PC-3 (cell line): Measurements from ENCODE around the gene PTGDS. TPM values are rescaled to one million over a fixed set of nuclear protein-coding genes. Genes with fewer than 3 reads are reported as not detected.

ENCODE experiments used
- ATAC-seq: fragments of 200-7000 bp; cut with Tn5 transposase; 2 replicates; pipeline ENCODE4 v1.9.1; 2020; ENCODE audit warnings: mild to moderate bottlenecking, moderate library complexity
- BruUV-seq: library from RNA; stranded (reverse); fragments of 400-500 nt; replicated peaks from 2 replicates; lab custom pipeline; 2021; lab: Mats Ljungman, UMichigan
- CTCF ChIA-PET: fragments of 300-600 bp; sonication (Branson Sonifier 250); formaldehyde crosslinking; loops from one replicate; lab custom pipeline; 2022; ENCODE audit warnings: antibody characterized with exemption; lab: Charles Lee
- POLR2A ChIA-PET: fragments of 300-600 bp; sonication (Branson Sonifier 250); formaldehyde crosslinking; loops from one replicate; lab custom pipeline; 2022; ENCODE audit warnings: antibody characterized with exemption; ENCODE audit not compliant: unreplicated experiment; lab: Charles Lee
- DNase-seq: peaks from one replicate; pipeline ENCODE4 v3.0.0-alpha.2; 2015
- H2AFZ ChIP-seq: fragments of 300-600 bp; sonication (generic); 2 replicates; pipeline ENCODE4 v1.6.0; 2016; ENCODE audit warnings: antibody characterized with exemption, low read length
- H3F3A ChIP-seq: fragments of 300-600 bp; sonication (generic); one replicate; pipeline ENCODE4 v1.6.0; 2017; ENCODE audit warnings: antibody characterized with exemption, low read length, control low read depth, mild to moderate bottlenecking; ENCODE audit not compliant: unreplicated experiment
- H3K27ac ChIP-seq: fragments of 300-600 bp; sonication (generic); 2 replicates; pipeline ENCODE4 v1.5.1; 2016; ENCODE audit warnings: mild to moderate bottlenecking, low read length
- H3K27me3 ChIP-seq: fragments of 300-600 bp; sonication (generic); 2 replicates; pipeline ENCODE4 v1.6.1; 2016; ENCODE audit warnings: low read length, mixed read lengths
- H3K36me3 ChIP-seq: fragments of 300-600 bp; sonication (generic); 2 replicates; pipeline ENCODE4 v1.6.1; 2016; ENCODE audit warnings: low read depth, mixed run types, low read length, mixed read lengths
- H3K4me1 ChIP-seq: fragments of 300-600 bp; sonication (generic); 2 replicates; pipeline ENCODE4 v1.5.1; 2016; ENCODE audit warnings: low read length; ENCODE audit not compliant: insufficient read depth
- H3K4me2 ChIP-seq: fragments of 300-600 bp; sonication (generic); 2 replicates; pipeline ENCODE4 v1.6.0; 2016; ENCODE audit warnings: low read length
- H3K4me3 ChIP-seq: fragments of 300-600 bp; sonication (generic); 2 replicates; pipeline ENCODE4 v1.5.1; 2016; ENCODE audit warnings: mild to moderate bottlenecking, low read length, mixed read lengths
- H3K79me2 ChIP-seq: fragments of 300-600 bp; sonication (generic); 2 replicates; pipeline ENCODE4 v1.6.1; 2017; ENCODE audit warnings: low read length, mixed read lengths
- H3K9ac ChIP-seq: fragments of 300-600 bp; sonication (generic); 2 replicates; pipeline ENCODE4 v1.6.0; 2016; ENCODE audit warnings: mild to moderate bottlenecking, low read length
- H3K9me2 ChIP-seq: fragments of 300-600 bp; sonication (generic); replicated peaks from 2 replicates; pipeline ENCODE4 v1.6.1; 2016; ENCODE audit warnings: mixed run types, low read length, mixed read lengths
- H3K9me3 ChIP-seq: fragments of 300-600 bp; sonication (generic); 2 replicates; pipeline ENCODE4 v1.6.1; 2016; ENCODE audit warnings: low read length, mixed read lengths
- H4K20me1 ChIP-seq: fragments of 300-600 bp; sonication (generic); 2 replicates; pipeline ENCODE4 v1.6.1; 2016; ENCODE audit warnings: low read length, mixed read lengths
- CTCF ChIP-seq: fragments of 300-600 bp; sonication (generic); conservative IDR thresholded peaks from 2 replicates; pipeline ENCODE4 v1.5.1; 2017; ENCODE audit warnings: antibody characterized with exemption, low read depth, mild to moderate bottlenecking, low read length
- EZH2 ChIP-seq: fragments of 300-600 bp; sonication (generic); IDR thresholded peaks from one replicate; pipeline ENCODE4 v1.6.1; 2017; ENCODE audit warnings: antibody characterized with exemption, mild to moderate bottlenecking, low read length; ENCODE audit not compliant: unreplicated experiment
- EZH2phosphoT487 ChIP-seq: fragments of 300-600 bp; sonication (generic); IDR thresholded peaks from 2 replicates; pipeline ENCODE4 v1.6.1; 2018; ENCODE audit warnings: mild to moderate bottlenecking, antibody characterized with exemption, low read length, borderline replicate concordance
- intact Hi-C: fragments of 100-400 bp; cut with micrococcal nuclease; formaldehyde crosslinking; loops from 2 replicates; pipeline ENCODE4 v1.9.0; 2023
- total RNA-seq: library from RNA; depleted of rRNA; stranded (reverse); fragments of >200 nt; gene quantifications from 2 replicates; pipeline ENCODE4 v1.2.3, GENCODE V29; 2014

The PTGDS gene
- total RNA-seq, 1 experiment from 2014 or later, result not detected

- Histone ChIP-seq H3K36me3 (no peaks in the 10 kb centered on the region), H3K9ac (no peak overlapping the region), H3K9me3 (no peaks in the 10 kb centered on the region), H3F3A (no peaks in the 10 kb centered on the region), H3K27me3 (no peaks in the 10 kb centered on the region), H3K79me2 (no peaks in the 10 kb centered on the region), H3K9me2 (no peaks in the 10 kb centered on the region), H3K4me3 (no peak overlapping the region), H4K20me1 (no peaks in the 10 kb centered on the region), H3K4me1 (no peaks in the 10 kb centered on the region), H3K27ac (no peak overlapping the region), H3K4me2 (no peak overlapping the region), H2AFZ (no peak overlapping the region)
- intact Hi-C loops, result no loop called here
- DNase-seq, result no peak
- BruUV-seq, result no TSS peak
- TF ChIP-seq EZH2phosphoT487, result no peak
- no peak for TF ChIP-seq CTCF
- no peak for TF ChIP-seq EZH2
- CTCF ChIA-PET, result no interaction called here
- POLR2A ChIA-PET, result no interaction called here
- ATAC-seq, result no peak
Measured at GRCh38 chr9:136970361-136970760, 6.9 kb upstream of the PTGDS start.

- Histone ChIP-seq H3K4me1 (no peaks in the 10 kb centered on the region), H3K27ac (no peak overlapping the region), H3K4me3 (no peak overlapping the region), H3K36me3 (no peaks in the 10 kb centered on the region), H3K27me3 (no peaks in the 10 kb centered on the region), H4K20me1 (no peaks in the 10 kb centered on the region), H3K9me3 (no peaks in the 10 kb centered on the region), H3K9me2 (no peaks in the 10 kb centered on the region), H3K4me2 (no peak overlapping the region), H2AFZ (no peak overlapping the region), H3F3A (no peaks in the 10 kb centered on the region), H3K9ac (no peak overlapping the region), H3K79me2 (no peaks in the 10 kb centered on the region)
- no TSS peak for BruUV-seq
- TF ChIP-seq EZH2phosphoT487 (no peak), EZH2 (no peak), CTCF (no peak)
- POLR2A ChIA-PET, result no interaction called here
- CTCF ChIA-PET, result no interaction called here
- ATAC-seq, result no peak
- DNase-seq, result no peak
- intact Hi-C loops, result no loop called here
Measured at GRCh38 chr9:136971746-136972145, 5.6 kb upstream of the PTGDS start.

- intact Hi-C loops, result no loop called here
- H3K27me3 ChIP-seq, result no peaks in the 10 kb centered on the region
- no peak overlapping the region for H2AFZ ChIP-seq
- no peak for DNase-seq
- H4K20me1 ChIP-seq, result no peaks in the 10 kb centered on the region
- no peaks in the 10 kb centered on the region for H3K36me3 ChIP-seq
- no TSS peak for BruUV-seq
- H3K9me3 ChIP-seq, result no peaks in the 10 kb centered on the region
- H3K9me2 ChIP-seq, result no peaks in the 10 kb centered on the region
- no peaks in the 10 kb centered on the region for H3K4me1 ChIP-seq
- no peaks in the 10 kb centered on the region for H3K79me2 ChIP-seq
- no peak overlapping the region for H3K27ac ChIP-seq
- ATAC-seq, result no peak
- TF ChIP-seq CTCF (no peak), EZH2phosphoT487 (no peak), EZH2 (no peak)
- ChIA-PET CTCF (no interaction called here), POLR2A (no interaction called here)
- H3K4me2 ChIP-seq, result no peak overlapping the region
- no peak overlapping the region for H3K4me3 ChIP-seq
- no peak overlapping the region for H3K9ac ChIP-seq
- H3F3A ChIP-seq, result no peaks in the 10 kb centered on the region
Measured at GRCh38 chr9:136972335-136972734, 5.0 kb upstream of the PTGDS start.
